GM23248 (cell line): ENCODE data around the gene KLK5.

Experiments
- EZH2 ChIP-seq: fragments of 200-600 bp; sonication (generic); IDR thresholded peaks from 2 replicates; pipeline ENCODE4 v1.6.1; 2018; ENCODE audit warnings: antibody characterized with exemption, mild to moderate bottlenecking; ENCODE audit not compliant: insufficient read depth, poor library complexity, severe bottlenecking
- EZH2phosphoT487 ChIP-seq: fragments of 200-600 bp; sonication (generic); IDR thresholded peaks from 2 replicates; pipeline ENCODE4 v1.6.1; 2018; ENCODE audit warnings: antibody characterized with exemption, moderate library complexity, mild to moderate bottlenecking, low read depth; ENCODE audit not compliant: insufficient read depth

DNA sequence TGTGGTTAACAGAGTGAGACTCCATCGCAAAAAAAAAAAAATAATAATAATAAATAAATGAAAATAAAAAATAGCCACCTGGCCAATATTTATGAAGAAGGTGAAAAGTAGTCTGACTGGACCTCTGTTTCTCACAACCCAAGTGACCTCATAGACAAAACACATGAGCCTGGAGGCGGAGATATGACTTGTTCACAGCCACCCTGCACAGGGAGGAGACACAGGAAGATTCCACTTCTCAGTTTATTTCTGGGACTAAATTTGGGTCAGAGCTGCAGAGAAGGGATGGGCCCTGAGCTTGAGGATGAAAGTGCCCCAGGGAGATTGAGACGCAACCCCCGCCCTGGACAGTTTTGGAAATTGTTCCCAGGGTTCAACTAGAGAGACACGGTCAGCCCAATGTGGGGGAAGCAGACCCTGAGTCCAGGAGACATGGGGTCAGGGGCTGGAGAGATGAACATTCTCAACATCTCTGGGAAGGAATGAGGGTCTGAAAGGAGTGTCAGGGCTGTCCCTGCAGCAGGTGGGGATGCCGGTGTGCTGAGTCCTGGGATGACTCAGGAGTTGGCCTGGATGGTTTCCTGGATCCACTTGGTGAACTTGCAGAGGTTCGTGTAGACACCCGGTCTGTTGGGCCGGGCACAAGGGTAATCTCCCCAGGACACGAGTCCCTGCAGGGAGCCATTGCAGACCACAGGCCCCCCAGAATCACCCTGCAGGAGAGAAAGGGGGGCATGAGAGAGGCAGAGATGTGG lies 9.6 kb downstream of the KLK5 start:
- TF ChIP-seq EZH2phosphoT487 (no peak), EZH2 (no peak)
